HL-60 (cell line): ENCODE data around the gene ZNF521.

Source experiments
- POLR2AphosphoS5 ChIP-seq: IDR thresholded peaks from 2 replicates; pipeline ENCODE4 v1.6.1; 2012; ENCODE audit warnings: low read depth
- TF ChIP-seq, protein P1 (sequence below): IDR thresholded peaks from one replicate; pipeline ENCODE4 v1.5.1; 2011; ENCODE audit warnings: low read length, control low read depth, inconsistent platforms; ENCODE audit not compliant: insufficient read depth
- TF ChIP-seq, protein P2 (sequence below): IDR thresholded peaks from 2 replicates; pipeline ENCODE4 v1.6.1; 2012; ENCODE audit warnings: low read depth; ENCODE audit not compliant: insufficient replicate concordance

DNA sequence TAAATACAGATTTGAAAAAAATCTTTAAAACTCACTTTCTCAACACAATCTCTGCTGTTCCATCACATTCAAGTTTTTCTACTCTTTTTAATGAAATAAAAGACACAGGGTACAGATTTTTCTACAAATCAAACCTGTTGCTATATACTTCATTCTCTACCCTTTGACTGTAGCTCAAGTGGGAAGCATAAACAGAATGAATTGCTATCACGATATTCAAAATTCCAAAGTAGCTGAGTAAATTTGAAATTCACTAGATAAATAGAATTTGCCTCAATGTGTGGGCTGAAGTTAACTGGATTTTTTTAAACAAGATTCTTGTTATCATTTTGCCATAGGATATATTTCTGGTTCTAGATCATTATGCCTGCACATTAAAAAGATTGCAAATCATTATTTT is 185.9 kb downstream of the ZNF521 start:
- no peak for TF ChIP-seq POLR2AphosphoS5
- TF ChIP-seq, protein P1, sequence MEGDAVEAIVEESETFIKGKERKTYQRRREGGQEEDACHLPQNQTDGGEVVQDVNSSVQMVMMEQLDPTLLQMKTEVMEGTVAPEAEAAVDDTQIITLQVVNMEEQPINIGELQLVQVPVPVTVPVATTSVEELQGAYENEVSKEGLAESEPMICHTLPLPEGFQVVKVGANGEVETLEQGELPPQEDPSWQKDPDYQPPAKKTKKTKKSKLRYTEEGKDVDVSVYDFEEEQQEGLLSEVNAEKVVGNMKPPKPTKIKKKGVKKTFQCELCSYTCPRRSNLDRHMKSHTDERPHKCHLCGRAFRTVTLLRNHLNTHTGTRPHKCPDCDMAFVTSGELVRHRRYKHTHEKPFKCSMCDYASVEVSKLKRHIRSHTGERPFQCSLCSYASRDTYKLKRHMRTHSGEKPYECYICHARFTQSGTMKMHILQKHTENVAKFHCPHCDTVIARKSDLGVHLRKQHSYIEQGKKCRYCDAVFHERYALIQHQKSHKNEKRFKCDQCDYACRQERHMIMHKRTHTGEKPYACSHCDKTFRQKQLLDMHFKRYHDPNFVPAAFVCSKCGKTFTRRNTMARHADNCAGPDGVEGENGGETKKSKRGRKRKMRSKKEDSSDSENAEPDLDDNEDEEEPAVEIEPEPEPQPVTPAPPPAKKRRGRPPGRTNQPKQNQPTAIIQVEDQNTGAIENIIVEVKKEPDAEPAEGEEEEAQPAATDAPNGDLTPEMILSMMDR = no peak
- TF ChIP-seq, protein P2, sequence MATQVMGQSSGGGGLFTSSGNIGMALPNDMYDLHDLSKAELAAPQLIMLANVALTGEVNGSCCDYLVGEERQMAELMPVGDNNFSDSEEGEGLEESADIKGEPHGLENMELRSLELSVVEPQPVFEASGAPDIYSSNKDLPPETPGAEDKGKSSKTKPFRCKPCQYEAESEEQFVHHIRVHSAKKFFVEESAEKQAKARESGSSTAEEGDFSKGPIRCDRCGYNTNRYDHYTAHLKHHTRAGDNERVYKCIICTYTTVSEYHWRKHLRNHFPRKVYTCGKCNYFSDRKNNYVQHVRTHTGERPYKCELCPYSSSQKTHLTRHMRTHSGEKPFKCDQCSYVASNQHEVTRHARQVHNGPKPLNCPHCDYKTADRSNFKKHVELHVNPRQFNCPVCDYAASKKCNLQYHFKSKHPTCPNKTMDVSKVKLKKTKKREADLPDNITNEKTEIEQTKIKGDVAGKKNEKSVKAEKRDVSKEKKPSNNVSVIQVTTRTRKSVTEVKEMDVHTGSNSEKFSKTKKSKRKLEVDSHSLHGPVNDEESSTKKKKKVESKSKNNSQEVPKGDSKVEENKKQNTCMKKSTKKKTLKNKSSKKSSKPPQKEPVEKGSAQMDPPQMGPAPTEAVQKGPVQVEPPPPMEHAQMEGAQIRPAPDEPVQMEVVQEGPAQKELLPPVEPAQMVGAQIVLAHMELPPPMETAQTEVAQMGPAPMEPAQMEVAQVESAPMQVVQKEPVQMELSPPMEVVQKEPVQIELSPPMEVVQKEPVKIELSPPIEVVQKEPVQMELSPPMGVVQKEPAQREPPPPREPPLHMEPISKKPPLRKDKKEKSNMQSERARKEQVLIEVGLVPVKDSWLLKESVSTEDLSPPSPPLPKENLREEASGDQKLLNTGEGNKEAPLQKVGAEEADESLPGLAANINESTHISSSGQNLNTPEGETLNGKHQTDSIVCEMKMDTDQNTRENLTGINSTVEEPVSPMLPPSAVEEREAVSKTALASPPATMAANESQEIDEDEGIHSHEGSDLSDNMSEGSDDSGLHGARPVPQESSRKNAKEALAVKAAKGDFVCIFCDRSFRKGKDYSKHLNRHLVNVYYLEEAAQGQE = no peak
